BJ (cell line): ENCODE data around the gene RAB3A. TPM values are rescaled to one million over a fixed set of nuclear protein-coding genes. Genes with fewer than 3 reads are reported as not detected.

Experiments
- CTCF ChIA-PET: fragments of 350-600 bp; formaldehyde crosslinking; extraction: SDS; loops from one replicate; lab custom pipeline; 2021; ENCODE audit warnings: antibody characterized with exemption, inconsistent platforms; lab: Yijun Ruan, JAX
- POLR2A ChIA-PET: fragments of 300-600 bp; sonication (Branson Sonifier 250); formaldehyde crosslinking; extraction: SDS; loops from one replicate; lab custom pipeline; 2021; ENCODE audit warnings: antibody characterized with exemption; lab: Charles Lee
- DNase-seq: peaks from one replicate; pipeline ENCODE4 v3.0.0-alpha.2; 2011; ENCODE audit warnings: low read depth
- H3K27me3 ChIP-seq: 2 replicates; pipeline ENCODE4 v1.6.0; 2011; ENCODE audit warnings: low read length; ENCODE audit not compliant: control insufficient read depth, insufficient read depth
- H3K36me3 ChIP-seq: 2 replicates; pipeline ENCODE4 v1.5.1; 2011; ENCODE audit warnings: low read length; ENCODE audit not compliant: control insufficient read depth, insufficient read depth
- H3K4me3 ChIP-seq: 2 replicates; pipeline ENCODE4 v1.5.1; 2011; ENCODE audit warnings: low read depth, mild to moderate bottlenecking, control low read depth, low read length
- polyA plus RNA-seq: library from polyadenylated mRNA; depleted of rRNA; stranded (reverse); fragments of >200 nt; gene quantifications from 2 replicates; pipeline ENCODE4 v1.2.3, GENCODE V29; 2011
- TF ChIP-seq, protein P1 (sequence below): IDR thresholded peaks from 2 replicates; pipeline ENCODE4 v1.5.1; 2011; ENCODE audit warnings: low read depth, mild to moderate bottlenecking, control low read depth, inconsistent platforms, low read length, moderate library complexity; ENCODE audit not compliant: insufficient read depth

RAB3A gene
- polyA plus RNA-seq, 1 experiment: 2.0 TPM

DNA sequence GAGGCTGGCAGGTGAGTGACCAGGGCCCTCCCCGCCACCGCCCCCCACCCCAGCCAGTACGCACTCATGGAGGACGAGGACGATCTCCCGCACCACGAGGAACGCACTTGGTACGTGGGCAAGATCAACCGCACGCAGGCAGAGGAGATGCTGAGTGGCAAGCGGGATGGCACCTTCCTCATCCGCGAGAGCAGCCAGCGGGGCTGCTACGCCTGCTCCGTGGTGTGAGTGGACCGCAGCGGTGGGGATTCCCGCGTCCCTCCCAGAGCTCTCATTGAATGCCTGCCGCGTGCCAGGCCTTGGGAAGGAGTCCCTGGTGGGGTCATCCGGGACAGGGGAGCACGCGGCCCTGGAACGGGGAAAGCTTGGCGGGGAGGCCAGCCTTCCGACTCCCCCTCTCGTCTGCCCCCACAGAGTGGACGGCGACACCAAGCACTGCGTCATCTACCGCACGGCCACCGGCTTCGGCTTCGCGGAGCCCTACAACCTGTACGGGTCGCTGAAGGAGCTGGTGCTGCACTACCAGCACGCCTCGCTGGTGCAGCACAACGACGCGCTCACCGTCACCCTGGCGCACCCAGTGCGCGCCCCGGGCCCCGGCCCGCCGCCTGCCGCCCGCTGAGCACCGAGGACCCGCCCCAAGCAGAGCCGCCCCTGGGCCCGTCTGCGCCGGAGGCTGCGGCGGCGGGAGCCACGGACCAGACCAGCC, 35.0 kb downstream of the RAB3A start:
- Histone ChIP-seq H3K4me3 (no peak overlapping the region), H3K27me3 (no peaks in the 10 kb centered on the region), H3K36me3 (peaks cover 17% of the 10 kb centered on the region)
- TF ChIP-seq, protein P1, sequence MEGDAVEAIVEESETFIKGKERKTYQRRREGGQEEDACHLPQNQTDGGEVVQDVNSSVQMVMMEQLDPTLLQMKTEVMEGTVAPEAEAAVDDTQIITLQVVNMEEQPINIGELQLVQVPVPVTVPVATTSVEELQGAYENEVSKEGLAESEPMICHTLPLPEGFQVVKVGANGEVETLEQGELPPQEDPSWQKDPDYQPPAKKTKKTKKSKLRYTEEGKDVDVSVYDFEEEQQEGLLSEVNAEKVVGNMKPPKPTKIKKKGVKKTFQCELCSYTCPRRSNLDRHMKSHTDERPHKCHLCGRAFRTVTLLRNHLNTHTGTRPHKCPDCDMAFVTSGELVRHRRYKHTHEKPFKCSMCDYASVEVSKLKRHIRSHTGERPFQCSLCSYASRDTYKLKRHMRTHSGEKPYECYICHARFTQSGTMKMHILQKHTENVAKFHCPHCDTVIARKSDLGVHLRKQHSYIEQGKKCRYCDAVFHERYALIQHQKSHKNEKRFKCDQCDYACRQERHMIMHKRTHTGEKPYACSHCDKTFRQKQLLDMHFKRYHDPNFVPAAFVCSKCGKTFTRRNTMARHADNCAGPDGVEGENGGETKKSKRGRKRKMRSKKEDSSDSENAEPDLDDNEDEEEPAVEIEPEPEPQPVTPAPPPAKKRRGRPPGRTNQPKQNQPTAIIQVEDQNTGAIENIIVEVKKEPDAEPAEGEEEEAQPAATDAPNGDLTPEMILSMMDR: no peak
- POLR2A ChIA-PET: no interaction called here
- no peak for DNase-seq
- CTCF ChIA-PET: interaction anchor here (0.6 to 2.3 kb wide), 18 partner anchors 8 to 114 kb away, joined by 3 to 14 read pairs (median 5); no protein-coding TSS in a partner anchor

DNA sequence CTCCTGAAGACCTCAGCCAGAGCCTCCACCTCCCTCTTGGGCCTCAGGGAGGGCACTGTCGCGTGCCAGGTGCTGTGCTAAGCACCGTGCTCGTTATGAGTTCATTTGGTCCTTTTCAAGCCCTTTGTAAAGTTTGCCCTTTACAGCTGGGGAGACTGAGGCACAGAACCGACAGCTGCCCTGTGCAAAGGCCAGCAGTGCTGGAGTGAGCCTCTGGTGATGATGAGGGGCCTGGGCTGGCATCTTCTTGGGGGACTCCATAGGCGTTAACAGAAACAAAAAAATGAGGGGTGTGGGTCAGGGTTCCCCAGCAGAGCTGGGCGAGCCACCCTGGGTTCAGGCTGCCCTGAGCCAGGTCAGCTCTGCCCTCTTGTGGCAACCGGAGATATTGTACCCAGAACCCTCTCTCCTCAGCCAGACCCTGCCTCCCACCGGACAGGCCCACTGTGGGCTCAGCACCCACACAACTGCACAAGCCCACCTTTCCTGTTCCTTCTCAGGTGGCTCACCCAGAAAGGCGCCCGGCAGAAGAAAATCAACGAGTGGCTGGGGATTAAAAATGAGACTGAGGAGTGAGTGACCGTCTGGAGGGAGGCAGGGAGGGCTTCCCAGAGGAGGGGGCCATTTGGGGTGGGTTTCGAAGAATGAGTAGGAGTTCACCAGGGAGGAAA, 35.7 kb downstream of the RAB3A start:
- Histone ChIP-seq H3K27me3 (no peaks in the 10 kb centered on the region), H3K4me3 (no peak overlapping the region), H3K36me3 (peaks cover 20% of the 10 kb centered on the region)
- TF ChIP-seq, protein P1: peak; percentile 80
- CTCF ChIA-PET: interaction anchor here (0.6 to 2.3 kb wide), 23 partner anchors 8 to 552 kb away, joined by 3 to 14 read pairs (median 5); no protein-coding TSS in a partner anchor
- POLR2A ChIA-PET: no interaction called here
- DNase-seq: no peak

DNA sequence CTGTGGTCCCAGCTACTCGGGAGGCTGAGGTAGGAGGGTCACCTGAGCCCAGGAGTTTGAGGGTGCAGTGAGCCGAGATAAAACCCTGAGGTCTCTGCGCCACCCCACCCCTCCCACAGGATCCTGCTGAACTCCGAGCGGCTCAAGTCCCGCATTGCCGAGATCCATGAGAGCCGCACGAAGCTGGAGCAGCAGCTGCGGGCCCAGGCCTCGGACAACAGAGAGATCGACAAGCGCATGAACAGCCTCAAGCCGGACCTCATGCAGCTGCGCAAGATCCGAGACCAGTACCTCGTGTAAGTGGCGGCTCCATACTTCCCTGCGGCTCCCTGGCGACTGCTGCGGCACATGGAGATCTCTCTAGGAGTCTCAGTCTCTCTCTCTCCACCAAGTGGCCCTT, 36.8 kb downstream of the RAB3A start:
- ChIA-PET CTCF (interaction anchor here (0.7 to 2.3 kb wide), 6 partner anchors 15 to 452 kb away, joined by 3 to 14 read pairs (median 3); no protein-coding TSS in a partner anchor), POLR2A (no interaction called here)
- H3K4me3 ChIP-seq: no peak overlapping the region
- DNase-seq: no peak
- peaks cover 27% of the 10 kb centered on the region for H3K36me3 ChIP-seq
- TF ChIP-seq, protein P1: no peak
- no peaks in the 10 kb centered on the region for H3K27me3 ChIP-seq

DNA sequence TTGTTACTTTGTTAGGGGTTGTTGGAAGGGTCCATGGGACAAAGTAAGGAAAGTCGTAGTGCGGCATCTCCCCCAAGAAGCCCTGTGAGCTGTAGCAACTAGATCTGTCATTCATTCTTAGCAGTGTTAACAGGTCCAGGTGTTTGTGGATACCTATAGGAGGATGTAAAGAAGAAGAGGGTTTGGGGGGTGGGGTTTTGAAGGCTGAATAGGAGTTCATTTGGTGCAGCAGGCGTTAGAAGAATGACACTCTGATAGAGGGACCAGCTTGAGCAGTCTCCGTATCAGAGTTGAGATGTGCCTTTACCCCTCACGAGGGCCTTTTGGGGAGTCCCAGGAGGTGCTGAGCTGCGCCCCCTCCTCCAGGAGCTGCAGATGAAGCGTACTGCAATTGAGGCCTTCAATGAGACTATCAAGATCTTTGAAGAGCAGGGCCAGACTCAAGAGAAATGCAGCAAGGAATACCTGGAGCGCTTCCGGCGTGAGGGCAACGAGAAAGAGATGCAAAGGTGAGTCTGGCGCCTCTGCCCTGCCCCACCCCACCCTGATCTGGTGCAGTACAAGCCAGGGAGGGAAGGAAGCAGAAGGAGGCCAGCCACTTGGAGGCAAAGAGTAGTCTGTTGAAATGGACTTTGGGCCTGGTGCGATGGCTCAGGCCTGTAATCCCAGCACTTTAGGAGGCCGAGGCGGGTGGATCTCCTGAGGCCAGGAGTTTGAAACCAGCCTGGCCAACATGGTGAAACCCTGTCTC, 37.9 kb downstream of the RAB3A start:
- CTCF ChIA-PET: interaction anchor here (0.9 to 1.8 kb wide), 3 partner anchors 11 to 114 kb away, joined by 3 read pairs; no protein-coding TSS in a partner anchor
- TF ChIP-seq, protein P1: no peak
- POLR2A ChIA-PET: no interaction called here
- Histone ChIP-seq H3K36me3 (peaks cover 29% of the 10 kb centered on the region), H3K27me3 (no peaks in the 10 kb centered on the region), H3K4me3 (no peak overlapping the region)
- no peak for DNase-seq

DNA sequence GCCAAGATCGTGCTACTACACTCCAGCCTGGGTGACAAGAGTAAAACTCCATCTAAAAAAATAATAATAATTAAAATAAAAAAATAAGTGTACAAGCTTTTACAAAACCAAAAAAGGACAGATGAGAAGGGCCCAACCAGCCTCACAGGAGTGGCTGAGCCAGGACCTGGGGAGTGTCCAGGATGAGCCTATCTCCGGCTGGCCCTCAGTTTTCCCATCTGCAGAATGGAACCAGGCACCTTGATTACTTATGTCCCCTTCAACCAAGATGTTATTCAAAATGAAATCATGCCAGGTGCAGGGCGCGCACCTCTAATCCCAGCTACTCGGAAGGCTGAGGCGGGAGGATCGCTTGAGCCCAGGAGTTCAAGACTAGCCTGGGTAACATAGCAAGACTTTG, 39.8 kb downstream of the RAB3A start:
- H3K4me3 ChIP-seq: no peak overlapping the region
- TF ChIP-seq, protein P1: no peak
- POLR2A ChIA-PET: no interaction called here
- no peak for DNase-seq
- no peaks in the 10 kb centered on the region for H3K27me3 ChIP-seq
- peaks cover 28% of the 10 kb centered on the region for H3K36me3 ChIP-seq
- CTCF ChIA-PET: no interaction called here
